AG08395 (cell line): ENCODE results near the gene TRABD2B.

Experiments
- DNase-seq: peaks from one replicate; pipeline ENCODE4 v3.0.0; 2012; ENCODE audit warnings: mixed read lengths, low spot score

Gene TRABD2B

DNA sequence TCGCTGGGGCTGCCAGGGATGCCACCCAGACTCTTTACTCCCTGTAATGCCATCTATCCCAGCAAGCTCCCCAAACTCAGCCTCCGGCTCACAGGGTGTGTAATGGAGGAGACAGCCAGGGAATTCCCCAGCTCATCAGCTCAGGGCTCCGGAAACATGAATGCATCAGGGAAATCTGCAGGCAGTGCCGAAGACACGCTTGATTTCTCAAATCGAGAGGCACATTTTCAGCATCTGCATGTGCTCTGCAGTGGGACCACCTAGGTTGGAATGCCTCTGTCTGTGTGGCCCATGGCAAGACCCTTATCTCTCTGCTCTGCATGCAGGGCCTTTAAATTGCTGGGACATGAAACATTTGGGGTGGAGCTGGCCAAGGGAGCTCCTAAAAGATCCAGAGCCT lies 170.1 kb downstream of the TRABD2B start:
- DNase-seq, result no peak

DNA sequence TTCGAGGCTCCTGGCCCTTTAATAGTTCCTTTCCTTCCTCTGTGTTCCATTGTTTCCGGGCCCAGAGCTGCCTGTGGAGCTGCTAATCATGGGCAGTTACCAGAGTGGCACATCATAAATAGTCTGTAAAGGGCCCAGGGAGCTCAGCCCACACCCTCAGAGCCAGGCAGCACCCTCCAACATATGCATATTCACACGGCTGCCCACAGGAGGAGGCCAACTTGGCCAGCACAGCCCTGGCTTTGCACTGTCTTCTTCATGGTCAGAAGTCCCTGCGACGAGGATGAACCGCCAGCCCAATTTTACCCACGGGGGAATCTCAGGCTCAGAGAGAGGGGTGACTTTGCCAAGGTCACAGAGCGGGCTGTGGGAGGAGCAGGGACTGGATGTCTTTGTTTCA lies 172.5 kb downstream of the TRABD2B start:
- DNase-seq, result no peak

DNA sequence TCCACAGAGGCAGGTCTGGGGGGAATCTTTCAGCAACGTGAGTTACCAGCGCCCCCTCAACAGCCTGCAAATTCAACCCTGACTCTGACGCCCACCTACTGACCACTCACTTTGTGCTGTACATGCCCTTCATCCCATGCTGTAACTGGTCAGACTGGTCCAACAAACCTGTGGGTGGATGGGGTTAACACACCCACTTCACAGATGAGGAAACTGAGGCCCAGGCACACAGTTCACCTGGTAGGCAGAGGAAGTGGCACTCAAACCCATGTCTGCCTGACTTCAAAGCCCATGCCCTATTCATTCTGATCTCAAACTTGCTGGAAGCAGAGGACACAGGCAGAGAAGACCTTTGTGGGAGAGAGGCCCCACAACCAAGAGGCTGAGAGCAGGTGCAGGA lies 172.9 kb downstream of the TRABD2B start:
- no peak for DNase-seq

DNA sequence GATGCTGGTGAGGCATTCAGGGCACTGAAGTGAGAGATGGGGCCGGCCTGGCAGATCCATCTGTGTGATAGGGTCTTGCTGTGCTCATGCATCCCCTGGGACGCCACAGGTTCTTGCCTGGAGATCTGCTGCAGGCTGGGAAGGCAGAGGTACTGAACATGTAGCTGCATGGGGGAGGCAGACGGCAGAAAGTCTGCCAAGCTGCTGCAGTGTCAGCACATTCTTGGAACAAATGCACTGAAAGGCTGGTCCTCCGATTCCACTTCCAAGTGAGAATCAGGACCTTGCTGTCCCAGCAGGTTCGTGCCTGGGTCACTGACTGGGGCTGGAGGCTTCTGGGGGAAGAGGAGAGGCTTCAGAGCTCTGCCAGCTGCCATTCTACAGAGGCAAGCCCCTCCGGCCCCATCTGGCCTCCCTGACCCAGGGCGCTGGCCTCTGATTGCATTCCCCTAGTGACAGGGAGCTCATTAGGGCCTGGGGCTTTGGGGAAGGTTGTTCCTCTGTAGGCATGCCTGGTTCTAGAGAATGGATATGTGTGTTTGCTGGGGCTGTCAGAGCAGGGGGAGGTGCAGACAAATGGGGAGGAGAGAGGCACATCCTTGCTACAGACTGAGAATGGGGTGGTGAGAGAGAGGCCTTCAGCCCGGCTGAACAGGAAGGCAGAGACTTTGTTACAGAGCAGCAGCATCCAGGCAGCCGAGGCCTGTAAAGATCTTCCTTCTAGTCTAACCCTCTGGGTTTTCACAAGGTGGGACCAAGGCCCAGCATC lies 174.0 kb downstream of the TRABD2B start:
- DNase-seq, result no peak

DNA sequence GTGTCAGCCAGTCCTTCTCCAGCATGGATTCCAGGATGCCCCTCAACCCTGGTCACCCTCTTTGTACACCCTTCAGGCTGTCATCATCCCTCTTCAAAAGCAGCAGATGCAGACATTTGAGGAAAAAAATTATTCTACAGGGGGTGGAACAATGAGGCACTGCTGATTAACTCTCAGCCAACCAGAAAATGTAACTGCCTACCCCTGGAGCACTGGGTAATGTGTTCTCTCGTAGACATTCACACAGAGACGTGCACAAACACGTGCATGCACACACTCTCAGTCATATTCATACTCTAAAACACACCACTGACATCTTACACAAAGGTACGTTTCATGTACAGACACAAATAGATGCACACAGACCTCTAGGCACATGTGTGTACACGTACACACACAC lies 175.4 kb downstream of the TRABD2B start:
- DNase-seq, result no peak

DNA sequence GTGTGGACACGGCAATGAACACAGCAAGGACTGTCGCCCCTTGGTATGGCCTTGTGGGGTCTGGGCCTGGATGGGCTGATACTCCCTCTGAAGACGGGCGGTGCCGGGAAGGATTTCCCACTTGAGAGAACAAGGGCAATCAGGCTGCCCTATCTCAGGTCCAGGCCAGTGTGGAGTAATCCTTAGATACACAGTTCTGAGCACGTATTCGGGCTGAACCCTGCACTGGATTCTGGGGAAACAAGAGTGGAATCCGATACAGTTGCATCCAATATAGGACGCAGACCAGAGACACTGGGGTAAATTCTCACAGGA lies 177.7 kb downstream of the TRABD2B start:
- DNase-seq, result no peak

DNA sequence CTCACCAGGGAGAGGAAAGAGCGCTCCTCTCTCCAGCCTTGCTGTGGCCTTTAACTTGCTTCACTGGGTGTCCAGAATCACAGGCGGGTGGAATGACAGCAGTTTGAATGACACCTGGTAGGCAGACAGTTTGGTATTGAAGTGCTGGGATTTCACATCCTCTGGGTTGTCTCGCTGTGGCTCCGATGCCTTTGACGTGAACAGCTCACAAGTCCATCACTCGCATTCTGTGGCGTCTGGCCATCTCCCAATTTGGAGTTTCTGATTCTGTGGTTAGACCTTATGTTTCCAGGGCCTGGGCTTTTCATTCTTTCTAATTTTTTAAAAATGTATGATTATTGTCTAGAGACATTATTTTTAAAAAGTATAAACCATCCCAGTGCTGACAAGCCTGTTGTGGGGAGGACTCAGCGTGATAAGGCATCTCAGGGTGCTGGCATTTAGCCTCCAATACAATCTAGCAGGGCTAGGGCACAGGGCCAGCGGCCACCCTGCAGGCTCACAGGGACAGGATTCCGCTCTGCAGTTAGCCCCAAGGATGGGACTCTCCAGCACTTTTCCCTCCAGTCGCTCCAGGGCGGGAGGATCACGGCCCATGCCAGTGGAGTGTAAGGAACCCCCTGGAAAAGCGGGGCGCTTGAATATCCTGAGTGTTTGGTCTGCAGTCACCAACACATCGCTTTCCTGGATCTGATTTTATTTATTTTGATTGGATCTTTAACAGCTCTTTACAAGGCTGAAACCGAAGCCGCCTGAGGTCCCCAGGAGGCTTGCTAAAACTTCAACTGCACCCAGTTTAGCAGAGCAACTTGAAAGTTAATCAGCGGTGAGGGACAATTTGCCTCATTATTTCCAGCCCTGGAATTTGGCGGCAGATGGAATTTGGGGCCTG lies 178.3 kb downstream of the TRABD2B start:
- no peak for DNase-seq

DNA sequence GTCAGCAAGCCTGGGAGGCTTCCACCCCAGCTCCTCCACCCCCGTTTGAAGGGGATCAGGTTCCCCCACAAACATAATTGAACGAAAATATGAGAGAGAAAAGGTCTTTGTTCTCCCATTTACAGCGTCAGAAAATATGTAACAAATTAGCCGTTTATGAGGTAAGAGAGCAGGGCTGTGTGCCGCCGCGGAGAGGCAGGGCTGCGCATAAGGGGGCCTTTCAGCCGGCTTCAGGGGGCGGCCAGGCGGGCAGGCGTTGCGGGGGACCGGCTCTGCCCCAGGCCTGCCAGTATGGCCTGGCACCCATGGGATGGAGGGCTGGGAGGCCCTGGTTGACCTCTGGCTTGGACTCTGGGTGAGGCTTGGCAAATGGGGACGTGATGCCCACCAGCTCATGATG lies 179.3 kb downstream of the TRABD2B start:
- no peak for DNase-seq

DNA sequence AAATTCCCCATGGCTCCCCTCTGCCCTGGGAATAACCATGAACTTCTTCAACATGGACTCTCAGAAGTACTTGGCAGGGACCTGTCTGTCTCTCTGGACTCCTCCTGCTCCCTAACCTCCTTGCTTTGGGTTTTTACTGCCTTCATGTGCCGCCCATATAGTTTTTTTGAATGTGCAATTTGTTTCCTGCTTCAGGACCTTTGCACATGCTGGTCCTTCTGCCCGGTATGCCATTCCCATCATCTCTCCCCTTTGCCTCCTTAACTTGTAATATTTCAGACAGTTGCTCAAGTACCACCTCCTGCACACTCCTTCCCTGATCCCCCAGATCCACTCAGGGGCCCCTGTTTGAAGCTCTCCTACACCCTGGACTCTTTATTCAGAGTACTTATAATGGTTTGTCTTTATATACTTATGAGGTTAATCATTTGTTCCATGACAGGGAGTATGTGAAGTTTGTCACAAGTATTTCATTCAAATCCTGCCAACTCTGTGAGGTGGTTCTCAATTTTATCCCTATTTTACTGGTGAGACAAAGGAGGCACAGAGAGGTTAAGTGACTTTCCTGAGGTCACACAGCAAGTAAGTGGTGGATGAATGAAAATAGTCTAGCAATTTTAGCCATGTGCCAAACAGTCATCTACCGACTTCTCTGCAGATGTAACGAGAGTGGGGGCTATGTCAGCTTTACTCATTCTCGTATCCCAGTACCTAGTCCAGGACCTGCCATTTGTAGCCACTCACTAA lies 180.7 kb downstream of the TRABD2B start:
- DNase-seq, result no peak

DNA sequence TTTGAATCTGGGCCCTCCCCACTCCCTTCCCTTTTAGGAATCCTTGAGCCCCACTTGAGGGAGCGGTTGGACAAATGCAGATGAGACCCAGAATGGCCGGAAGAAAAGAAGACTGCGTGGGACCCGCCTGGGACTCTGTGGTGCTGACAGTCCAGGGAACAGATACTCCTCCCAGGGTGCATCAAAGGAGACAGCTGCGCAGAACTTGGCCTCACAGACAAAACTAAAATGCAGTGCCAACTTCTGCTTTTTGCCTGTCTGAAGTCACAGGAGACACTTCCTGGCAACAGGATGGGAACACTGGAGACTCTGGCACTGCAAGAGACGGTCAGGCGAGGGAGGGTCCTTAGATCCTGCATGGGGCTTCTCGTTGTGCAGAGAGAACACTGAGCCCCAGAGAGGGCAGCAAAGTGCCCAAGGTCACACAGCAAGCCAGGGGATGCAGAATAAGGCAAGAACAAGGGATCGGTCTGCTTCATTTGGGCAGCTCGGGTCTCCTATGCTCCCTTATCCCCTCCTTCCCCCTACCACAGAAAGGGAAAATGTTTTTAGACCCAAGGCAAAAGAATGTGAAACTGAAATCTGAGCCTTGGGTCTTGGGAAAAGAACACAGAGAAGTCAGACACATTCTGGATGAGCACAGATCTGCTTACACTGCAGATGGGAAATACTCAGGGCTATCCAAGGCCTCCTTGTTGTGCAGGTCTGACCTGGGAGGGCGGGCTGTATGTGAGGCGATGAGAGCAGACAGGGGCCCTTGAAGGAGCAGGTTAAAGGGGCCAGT lies 182.4 kb downstream of the TRABD2B start:
- DNase-seq, result no peak

DNA sequence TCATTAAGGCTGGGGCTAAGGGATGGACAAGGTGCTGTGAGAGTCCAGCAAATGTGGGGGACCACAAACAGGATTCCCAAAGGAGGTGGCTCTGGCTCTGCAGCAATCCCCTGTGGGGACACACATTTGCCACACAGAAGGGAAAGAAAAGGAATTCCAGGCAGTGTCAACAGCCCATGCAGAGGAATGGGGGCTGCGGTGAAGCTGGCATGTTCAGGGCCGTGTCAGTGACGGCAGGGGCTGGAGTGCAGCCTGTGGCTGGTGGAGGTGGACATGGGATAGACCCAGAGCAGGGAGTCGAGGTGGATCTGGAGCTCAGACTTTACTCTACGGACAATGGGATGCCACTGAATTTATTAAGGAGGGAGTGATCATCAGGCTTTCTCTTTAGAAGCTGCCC lies 183.2 kb downstream of the TRABD2B start:
- DNase-seq, result no peak

DNA sequence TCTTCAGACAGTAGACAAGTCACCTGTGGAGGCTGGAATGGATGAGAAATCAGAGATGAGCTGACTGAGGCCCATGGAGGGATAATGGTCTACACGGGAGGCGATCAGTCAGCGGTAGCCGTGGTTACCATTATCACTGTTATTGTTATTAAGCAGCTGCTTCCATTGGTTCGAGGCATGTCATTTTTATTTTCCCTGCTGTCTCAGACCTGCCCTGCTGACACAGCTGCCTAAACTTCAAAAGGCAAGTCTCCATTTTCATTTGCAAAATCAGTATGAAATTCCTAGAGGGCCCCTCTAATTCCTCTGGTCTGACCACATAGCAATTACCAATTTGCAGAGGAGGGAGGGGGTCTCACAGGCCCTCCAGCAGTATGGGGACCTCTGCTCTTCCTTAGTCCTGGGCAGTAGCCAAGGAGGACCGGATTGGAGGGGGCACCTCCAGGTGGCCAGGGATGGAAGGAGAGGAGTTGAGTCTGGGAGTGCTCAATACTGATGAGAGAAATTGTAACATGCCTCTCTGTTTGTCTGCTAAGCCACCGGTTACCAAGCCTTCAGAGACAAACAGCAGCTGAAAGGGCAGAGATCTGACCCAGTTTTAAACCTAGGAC lies 184.2 kb downstream of the TRABD2B start:
- no peak for DNase-seq

DNA sequence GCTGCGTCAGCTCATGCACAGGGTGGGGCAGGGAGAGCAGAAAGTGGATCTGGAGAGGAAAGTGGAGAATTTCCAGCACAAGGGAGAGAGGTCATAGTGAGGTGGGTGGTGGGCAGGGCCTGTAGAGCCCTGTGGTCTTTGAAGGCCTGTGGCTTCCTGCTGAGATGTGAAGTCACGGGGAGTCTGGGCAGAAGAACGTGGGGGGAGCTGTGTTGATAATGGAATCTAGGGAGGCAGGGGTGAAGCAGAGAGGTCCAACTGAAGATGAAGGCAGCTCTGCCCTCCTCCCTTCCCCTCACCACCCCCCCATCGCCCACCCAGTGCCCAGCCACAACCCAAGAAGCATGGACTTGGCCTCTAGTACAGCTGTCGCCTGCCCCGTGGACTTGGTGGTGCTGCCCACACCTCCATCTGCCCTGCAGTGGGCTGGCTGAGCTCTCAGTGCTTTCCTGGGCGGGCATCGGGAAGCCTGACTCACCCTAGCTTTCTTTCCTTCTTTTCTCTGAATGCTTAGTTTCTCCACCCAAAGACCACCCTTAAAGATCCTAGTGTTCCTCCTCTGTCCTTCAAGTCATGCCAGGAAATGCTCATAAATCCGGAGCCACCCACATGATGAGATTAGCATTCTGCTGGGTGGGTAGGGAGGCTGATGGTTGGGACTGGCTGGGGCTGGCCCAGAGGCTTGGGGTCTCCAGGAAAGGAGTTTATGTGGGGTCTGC lies 186.1 kb downstream of the TRABD2B start:
- DNase-seq, result no peak

DNA sequence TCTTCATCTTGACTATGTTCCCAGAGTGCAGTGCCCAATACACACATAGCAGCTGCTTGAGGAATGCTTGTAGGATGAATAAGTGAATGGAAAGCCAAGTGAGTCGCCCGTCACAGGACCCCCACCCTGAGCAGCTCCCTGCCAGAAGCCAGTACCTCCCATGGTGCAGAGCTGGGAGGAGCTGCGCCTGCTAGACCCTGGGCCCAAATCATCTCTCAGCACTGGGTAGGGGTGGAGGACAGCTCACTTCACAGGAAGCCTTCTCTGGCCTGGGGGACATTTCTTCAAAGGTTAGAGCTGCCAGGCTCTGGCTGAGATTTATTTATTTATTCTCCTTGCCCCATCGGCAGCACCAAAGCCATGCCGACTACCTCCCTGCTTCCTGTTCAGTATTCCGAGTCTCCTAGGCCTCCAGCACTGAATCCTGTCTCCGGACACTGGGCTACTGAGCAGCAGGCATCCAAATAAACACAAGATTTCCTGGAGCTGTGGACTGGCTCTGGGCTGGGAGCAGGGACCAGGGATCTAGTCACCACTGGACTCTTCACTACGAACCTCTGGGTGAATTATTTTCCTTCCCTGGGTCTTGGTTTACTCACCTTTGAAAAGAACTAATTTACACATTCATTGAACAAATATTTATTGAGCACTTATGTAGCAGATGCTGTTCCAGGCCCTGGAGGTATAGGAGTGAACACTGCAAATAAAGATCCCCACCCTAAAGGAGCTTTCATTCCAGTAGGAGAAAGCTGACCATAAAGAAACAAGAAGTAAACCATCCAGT lies 187.7 kb downstream of the TRABD2B start:
- DNase-seq, result no peak

DNA sequence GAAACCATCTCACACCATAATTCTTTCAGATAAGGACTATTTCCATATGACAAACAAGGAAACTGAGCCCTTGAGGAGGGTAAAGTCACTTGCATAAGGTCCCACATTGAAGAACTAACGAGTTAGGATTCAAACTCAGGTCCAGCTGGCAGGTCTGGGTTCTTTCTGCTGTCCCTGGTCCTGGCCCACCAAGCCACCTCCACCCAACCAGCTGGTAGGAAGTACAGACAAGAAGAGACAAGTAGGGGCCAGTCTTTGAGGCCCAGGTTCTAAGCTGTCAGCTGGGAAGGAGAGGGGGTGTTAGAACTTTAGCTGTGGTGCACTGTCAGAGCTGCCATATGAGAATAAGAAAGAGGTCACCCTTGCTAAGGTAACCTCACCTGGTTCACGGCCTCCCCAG lies 188.6 kb downstream of the TRABD2B start:
- DNase-seq, result no peak

DNA sequence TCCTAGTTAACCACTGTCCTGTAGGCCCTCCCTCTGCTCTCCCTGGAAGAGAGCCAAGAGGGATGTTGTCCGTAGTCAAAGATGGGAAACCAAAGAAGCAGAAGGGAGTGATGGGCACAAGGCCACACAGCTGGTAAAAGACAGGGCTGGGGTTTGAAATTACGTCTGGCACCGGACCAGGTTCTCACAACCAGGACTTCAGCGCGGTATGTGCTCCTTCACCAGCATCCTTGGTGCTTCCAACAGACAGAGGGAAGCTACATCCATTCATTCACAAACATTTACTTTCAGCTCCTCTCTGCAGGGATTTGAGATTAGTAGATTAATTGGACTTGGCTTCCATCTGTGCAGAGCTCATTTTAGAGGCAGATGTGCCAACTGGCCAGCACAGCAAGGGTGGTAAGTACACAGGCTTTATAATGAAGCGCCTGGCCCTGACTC lies 191.2 kb downstream of the TRABD2B start:
- DNase-seq, result no peak

DNA sequence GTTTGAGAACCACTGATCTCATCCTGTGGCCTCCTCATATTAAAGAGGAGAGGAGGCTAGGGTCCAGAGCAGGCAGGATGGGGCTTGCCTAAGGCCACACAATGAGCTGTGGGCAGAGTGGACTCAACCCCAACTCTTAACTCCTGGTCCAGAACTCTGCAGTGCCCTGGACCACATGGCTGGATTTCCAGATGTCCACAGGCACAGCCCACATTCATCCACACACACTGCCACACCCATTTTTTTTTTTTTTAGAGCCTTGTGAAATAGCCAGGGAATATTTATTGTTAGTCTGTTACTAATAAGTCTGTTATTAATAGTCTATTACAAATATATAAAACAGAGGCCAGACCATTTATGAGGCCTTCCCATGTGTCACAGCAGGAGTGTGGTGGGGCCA lies 192.2 kb downstream of the TRABD2B start:
- DNase-seq, result no peak

DNA sequence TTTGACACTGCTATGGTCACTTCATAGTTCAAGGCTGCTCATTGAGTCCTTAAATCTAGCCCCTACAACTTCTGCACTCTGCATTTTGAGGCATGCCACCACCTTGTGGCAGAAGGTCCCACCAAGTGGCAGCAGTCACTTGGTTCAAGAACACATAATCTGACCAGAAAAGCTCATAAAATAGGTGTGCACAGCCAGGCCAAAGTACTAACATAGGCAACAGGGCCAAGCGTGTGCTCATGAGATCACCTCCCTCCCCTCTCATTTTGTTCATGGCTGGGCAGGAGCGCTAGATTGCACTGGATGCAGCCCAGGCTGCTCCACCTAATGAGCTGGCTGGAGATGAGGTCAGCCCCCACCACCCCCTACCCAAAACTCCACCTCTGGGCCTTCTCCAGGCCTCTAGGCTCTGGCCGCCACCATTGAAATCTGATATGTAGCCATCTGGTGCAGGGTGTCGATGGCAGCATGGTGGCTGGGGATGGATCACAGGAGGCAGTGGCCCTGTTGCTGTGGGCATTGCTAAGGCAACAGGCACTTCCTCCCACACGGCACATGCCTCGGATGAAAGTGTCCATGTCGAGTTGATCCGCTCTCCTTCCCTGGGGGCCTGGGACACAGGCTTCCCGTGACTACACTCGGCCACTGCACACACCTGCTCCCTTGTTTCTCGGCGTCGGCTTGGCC lies 193.2 kb downstream of the TRABD2B start:
- DNase-seq, result no peak

DNA sequence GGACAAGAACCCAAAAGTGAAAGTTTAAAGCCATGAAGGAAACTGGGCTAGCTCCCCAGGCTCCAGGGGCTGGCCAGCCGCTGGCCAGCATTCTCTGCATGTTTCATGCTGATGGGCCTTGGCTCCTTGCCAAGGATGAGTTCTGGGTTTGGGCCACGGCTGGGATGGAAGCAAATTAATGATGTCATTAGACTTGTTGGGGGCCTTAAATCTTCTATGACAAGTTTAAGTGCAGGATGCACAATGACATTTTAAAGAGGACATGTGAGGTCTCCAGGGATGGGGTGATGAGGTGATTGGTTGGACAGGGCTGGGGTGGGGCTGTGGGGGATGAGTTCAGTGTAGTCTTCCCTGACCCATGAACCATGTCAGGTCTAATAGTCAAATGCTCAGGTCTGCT lies 199.6 kb downstream of the TRABD2B start:
- no peak for DNase-seq

DNA sequence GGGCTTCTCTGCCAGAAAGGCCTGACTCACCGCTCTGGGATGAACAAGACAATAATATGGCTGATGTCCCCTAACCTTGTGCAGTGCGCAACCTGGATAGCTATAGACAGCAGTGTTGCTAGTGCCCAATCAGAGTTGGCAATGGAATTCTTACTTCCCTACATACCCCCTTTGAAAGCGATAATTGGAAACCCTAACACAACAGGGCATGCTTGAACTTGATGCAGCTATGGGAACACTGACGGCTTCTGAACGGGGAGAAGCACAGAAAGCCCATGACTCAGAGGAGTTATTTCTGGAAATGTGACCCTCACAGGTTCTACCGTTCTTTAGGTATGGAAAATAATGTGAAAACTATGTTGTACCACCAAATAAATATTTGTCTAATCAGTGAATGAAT lies 200.6 kb downstream of the TRABD2B start:
- DNase-seq, result no peak
